HG02973 (cell line): ENCODE data around the gene OARD1.
A peak's percentile ranks its signal among the peaks of the same experiment; 100 is the strongest.

Source experiments
- ATAC-seq: cut with Tn5 transposase; IDR thresholded peaks from one replicate; pipeline ENCODE4 v1.9.1; 2021; ENCODE audit warnings: moderate library complexity; ENCODE audit not compliant: unreplicated experiment

OARD1 gene

GRCh38 chr6:41075651-41076626 lies 3.8 kb upstream of the OARD1 start:
- no peak for ATAC-seq

DNA sequence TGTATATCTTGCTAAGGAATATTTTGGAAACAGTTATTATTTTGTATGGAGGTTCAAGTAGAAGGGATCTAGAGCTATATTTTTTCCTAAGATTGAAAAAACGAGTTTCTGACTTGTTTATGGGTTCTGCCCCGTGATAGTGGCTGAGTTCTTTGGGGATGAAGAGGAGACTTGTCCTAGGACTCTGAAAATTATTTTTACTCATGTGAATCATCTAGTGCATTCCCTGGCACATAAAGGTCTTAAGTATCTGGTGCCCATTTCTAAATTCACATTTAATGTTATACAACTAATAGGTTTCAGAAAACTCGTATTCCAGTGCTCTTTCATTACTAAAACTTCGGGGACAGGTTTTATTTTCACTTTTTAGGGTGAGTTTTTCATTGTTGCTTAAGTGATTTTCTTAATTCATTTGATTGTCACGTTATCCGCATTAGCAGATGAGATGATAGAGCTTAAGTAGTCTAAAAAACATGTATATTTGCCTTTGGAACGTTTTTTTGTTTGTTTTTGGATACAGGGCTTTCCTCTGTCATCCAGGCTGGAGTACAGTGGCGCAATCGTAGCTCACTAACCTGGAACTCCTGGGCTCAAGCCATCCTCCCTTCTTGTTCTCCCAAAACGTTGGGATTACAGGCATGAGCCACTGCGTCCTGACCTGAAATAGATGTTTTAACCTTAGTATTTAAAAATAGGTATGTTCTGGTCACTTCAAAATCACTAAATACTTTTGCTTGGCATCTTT lies 2.7 kb upstream of the OARD1 start:
- ATAC-seq = no peak

DNA sequence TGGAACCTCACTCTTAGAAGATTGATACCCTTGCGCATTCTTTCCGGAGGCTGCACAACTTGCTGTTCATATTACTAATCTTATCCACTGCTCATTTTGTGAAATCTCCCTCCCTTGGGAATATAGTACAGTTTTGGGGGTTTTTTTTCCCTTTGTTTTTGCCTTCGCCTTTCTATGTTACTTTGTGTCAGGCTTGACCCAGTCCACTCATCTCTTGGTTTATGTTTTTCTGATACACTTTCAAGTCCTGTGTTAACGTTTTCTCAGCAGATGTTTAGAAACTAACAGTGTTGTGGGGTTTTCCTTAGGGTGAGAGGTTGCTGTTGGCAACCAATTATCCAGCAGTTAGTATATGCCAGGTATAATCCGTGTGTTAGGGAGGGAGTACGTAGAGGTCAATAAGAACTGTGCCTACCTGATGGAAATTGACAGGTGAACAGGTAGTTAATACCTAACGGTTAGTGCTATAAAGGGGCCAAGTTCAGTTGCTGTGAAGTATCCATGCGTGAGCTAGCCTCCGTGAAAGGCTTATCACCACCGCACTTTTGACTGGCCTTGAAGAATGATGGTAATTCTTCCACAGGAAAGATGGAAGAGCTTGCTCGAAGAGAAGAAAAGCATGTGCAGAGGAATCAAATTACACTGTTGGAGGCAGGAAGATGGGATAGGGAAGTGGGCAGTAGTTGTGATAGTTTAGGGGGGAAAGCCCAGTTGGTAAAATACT lies 2.0 kb upstream of the OARD1 start:
- ATAC-seq = no peak

- no peak for ATAC-seq
Observed at GRCh38 chr6:41073203-41073967, 1.2 kb upstream of the OARD1 start.

DNA sequence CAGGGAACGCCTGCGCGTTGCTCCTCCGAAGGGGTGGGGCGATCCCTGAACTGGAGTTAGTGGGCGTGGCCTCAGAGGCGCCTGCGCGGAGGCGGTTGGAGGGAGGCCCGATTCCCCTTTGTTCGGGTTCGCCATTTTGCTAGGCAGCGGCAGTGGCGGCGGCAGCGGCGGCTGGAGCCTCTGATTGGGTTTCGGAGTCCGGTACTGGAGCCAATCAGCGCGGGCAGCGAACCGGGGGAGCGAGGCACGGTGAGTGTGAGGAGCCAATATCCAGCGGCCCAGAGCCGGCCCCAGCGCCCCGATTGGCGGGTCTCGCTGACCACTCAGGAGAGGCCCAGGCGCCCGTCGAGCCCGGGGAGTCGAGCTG lies 663 bp upstream of the OARD1 start, which contains the start of gene NFYA:
NFYA (plus strand) TSS at position 139 of the 367 bp plus-strand sequence. CDS start 6,116 bp downstream, outside the sequence.
- ATAC-seq = peak; percentile 52

GRCh38 chr6:41071501-41071922 lies 644 bp downstream of the OARD1 start:
- no peak for ATAC-seq

DNA sequence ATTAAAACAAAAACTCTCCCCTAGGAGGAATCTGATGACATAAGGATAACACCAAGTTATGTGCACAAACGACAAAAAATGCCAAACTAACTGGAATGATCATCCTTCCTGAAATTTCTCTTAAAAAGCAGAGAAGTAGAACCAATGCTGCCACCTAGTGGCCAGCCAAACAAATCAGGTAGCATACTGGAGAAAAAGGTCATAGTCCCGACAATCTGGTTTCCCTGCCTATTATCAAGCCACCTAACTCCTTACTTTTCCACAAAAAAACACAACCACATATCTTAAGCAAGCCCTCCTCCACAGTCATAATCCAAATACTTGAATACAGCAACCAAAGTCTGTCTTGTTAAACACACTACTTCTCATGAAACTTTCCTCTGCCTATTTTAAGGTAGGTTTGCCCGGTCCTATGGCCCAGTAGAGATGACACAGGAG lies 5.3 kb downstream of the OARD1 start:
- ATAC-seq = no peak

DNA sequence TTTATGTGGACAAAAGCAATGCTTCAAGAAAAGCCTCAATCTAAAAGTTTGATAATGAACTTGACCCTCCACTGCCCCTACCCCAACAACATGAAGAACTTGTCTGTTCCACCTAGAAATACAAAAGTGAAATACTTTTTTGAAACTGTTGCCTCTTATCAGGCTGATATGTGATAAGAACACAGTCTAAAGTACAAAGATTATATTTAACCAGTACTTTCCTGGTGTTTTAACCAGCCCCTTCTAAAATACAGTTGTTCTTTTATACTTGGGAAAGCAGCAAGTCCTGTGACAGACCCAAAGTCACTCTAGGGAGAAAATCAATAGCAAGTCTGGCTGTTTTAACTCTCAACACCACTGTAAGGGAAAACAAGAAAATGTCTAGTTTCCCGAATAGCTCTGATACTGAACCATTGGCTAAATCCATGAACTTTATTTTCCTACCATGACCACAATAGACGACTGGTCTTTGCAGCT lies 6.6 kb downstream of the OARD1 start:
- no peak for ATAC-seq

GRCh38 chr6:41064841-41065240 lies 7.3 kb downstream of the OARD1 start:
- ATAC-seq = no peak

DNA sequence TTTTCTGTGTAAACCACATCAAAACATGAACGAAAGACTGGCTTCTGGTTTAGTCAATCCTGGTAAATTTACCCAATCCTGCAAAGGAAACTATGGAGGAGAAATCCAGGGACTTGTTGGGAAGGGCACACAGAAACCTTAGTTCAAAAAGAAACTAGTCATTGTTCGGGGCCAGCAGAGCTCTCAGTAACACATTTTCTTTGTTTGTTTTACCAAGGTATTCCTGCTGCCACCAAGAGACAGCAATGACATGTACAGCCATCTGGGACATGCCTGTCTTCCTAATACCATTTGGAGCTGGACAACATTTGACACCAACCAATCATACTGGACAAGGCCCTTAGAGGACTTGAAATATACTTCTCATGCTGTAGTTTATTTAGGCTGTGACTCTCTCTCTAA lies 8.3 kb downstream of the OARD1 start:
- ATAC-seq = no peak

- no peak for ATAC-seq
Observed at GRCh38 chr6:41062056-41062455, 10.1 kb downstream of the OARD1 start.

DNA sequence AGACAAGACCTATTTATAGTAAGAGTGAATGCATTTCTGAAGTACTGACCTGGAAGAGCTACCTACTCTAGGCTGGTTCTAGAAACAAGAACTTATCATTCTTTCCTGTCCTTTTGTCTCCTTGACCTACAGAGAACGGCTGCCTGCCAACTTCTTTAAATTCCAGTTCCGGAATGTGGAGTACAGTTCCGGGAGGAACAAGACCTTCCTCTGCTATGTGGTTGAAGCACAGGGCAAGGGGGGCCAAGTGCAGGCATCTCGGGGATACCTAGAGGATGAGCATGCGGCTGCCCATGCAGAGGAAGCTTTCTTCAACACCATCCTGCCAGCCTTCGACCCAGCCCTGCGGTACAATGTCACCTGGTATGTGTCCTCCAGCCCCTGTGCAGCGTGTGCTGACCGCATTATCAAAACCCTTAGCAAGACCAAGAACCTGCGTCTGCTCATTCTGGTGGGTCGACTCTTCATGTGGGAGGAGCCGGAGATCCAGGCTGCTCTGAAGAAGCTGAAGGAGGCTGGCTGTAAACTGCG lies 10.9 kb downstream of the OARD1 start:
- no peak for ATAC-seq

DNA sequence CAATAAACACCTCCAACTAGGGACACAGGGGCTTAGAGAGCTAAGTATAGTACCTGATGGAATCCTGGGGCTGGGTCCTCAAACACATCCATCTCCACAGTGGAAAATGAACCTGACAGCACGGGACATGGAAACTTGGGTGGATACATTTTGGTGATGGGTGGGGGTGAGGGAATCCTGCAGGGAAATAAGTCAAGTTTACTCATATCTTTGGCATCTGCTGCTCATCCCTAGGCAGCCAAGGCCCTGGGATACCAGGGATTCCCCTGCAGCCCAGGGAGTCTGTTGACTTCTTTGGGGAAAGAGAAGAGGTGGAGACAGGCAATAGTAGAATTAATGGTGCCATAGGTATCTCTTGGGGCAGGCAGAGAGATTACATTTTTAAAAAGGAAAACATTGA lies 12.6 kb downstream of the OARD1 start:
- ATAC-seq = no peak

GRCh38 chr6:41058783-41059181 lies 13.4 kb downstream of the OARD1 start:
- no peak for ATAC-seq

- no peak for ATAC-seq
Observed at GRCh38 chr6:41056768-41057490, 15.2 kb downstream of the OARD1 start.

DNA sequence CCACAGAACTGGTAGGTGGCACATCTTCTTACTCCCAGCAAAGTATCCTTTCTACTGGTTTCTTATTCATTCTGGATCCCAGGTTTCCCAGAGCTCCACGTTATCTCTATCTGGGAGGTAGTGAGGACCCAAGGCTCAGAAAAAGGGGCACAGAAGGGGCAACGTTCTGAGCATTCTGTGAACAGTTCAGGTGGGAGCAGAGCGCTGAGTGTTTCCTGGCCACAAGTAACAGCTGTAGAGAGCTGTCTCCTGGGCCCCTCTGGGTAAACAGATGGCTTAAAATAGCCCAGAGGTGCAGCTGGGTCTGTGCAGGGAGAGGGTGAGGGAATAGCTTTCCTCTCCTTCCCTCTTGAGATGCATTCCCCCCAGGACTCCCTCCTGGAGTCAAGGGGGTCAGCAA lies 17.0 kb downstream of the OARD1 start:
- ATAC-seq = no peak

DNA sequence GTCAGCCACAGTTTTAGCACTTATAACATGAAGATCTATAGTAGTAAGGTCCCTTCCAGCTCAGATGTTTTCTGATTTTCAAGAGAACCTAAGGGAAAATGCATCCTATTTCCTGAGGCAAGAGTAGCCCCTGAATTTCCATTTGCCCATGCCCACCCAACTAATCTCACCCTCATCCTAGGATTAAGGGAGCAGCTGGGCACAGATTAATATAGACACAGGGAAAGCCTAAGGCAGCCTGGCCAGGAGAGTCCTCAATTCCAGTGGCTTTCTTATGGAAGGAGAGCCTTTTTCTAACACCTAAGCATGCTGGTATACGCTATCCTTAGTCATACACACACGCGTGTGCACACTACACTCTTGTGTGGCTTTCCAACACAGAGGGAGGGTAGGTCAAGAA lies 17.6 kb downstream of the OARD1 start:
- ATAC-seq = no peak

GRCh38 chr6:41053041-41053440 lies 19.1 kb downstream of the OARD1 start, which contains the start of gene APOBEC2:
APOBEC2 (plus strand) TSS chr6:41053202; CDS start chr6:41053348, 146 bp downstream.
- no peak for ATAC-seq

DNA sequence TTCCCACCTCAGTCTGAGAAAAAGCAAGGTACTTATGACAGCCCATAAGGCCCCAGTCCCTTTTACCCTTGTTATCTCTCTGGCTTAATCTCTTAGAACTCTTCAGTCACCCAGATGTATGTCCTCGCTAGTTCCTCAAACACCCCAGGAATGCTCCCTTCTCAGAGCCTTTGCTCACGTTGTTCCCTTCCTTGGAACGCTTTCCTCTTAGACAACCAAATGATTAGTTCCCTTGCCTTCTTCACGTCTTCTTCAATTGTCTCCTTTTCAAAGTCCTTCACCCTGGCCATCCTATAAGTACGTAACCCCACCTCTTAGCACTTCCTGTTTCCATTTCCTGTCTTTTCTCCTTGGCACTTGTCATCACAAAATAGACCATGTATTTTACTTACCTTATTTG lies 20.3 kb downstream of the OARD1 start:
- no peak for ATAC-seq
